Astrocyte (in vitro differentiated cells and primary cell): ENCODE results near the gene RPL26. TPM values are rescaled to one million over a fixed set of nuclear protein-coding genes. Genes with fewer than 3 reads are reported as not detected.

Experiments used
- DNase-seq: peaks from one replicate; pipeline ENCODE4 v3.0.0-alpha.2; 2010; ENCODE audit warnings: low read depth
- FAIRE-seq: peaks from 2 replicates; lab custom pipeline; 2011; peaks lifted over from hg19 to GRCh38; lab: Jason Lieb, UNC
- H2AFZ ChIP-seq: 2 replicates; pipeline ENCODE4 v1.6.0; 2012; ENCODE audit warnings: low read depth, low read length, inconsistent platforms
- H3K27ac ChIP-seq: 2 replicates; pipeline ENCODE4 v1.5.1; 2011; ENCODE audit warnings: low read depth, low read length, inconsistent platforms
- H3K27me3 ChIP-seq: 2 replicates; pipeline ENCODE4 v1.6.0; 2011; ENCODE audit warnings: low read length, inconsistent platforms; ENCODE audit not compliant: insufficient read depth
- H3K36me3 ChIP-seq: 2 replicates; pipeline ENCODE4 v1.5.1; 2011; ENCODE audit warnings: low read length, inconsistent platforms; ENCODE audit not compliant: insufficient read depth
- H3K4me1 ChIP-seq: 2 replicates; pipeline ENCODE4 v1.5.1; 2011; ENCODE audit warnings: low read length, inconsistent platforms; ENCODE audit not compliant: insufficient read depth
- H3K4me2 ChIP-seq: 2 replicates; pipeline ENCODE4 v1.6.0; 2012; ENCODE audit warnings: low read length, inconsistent platforms
- H3K4me3 ChIP-seq: 2 replicates; pipeline ENCODE4 v1.5.1; 2011; ENCODE audit warnings: low read depth, mild to moderate bottlenecking, low read length, inconsistent platforms; ENCODE audit not compliant: insufficient read depth
- H3K79me2 ChIP-seq: 2 replicates; pipeline ENCODE4 v1.6.0; 2012; ENCODE audit warnings: mild to moderate bottlenecking, low read length, inconsistent platforms; ENCODE audit not compliant: insufficient read depth
- H3K9ac ChIP-seq: 2 replicates; pipeline ENCODE4 v1.6.0; 2012; ENCODE audit warnings: mild to moderate bottlenecking, low read length, inconsistent platforms
- H3K9me3 ChIP-seq: 2 replicates; pipeline ENCODE4 v1.5.1; 2012; ENCODE audit warnings: low read depth, mild to moderate bottlenecking, low read length, inconsistent platforms; ENCODE audit not compliant: insufficient read depth
- H4K20me1 ChIP-seq: 2 replicates; pipeline ENCODE4 v1.6.0; 2012; ENCODE audit warnings: low read length, inconsistent platforms; ENCODE audit not compliant: insufficient read depth
- H3K27ac Mint-ChIP-seq: one replicate; pipeline ENCODE4 v1.8.0; 2021; ENCODE audit warnings: mild to moderate bottlenecking, mixed read lengths; ENCODE audit not compliant: unreplicated experiment
- H3K27me3 Mint-ChIP-seq: one replicate; pipeline ENCODE4 v1.8.0; 2021; ENCODE audit warnings: low read depth, mixed read lengths; ENCODE audit not compliant: unreplicated experiment
- H3K36me3 Mint-ChIP-seq: one replicate; pipeline ENCODE4 v1.8.0; 2021; ENCODE audit warnings: low read depth, mixed read lengths; ENCODE audit not compliant: unreplicated experiment
- H3K4me1 Mint-ChIP-seq: one replicate; pipeline ENCODE4 v1.8.0; 2021; ENCODE audit warnings: low read depth, mixed read lengths; ENCODE audit not compliant: unreplicated experiment
- H3K4me3 Mint-ChIP-seq: one replicate; pipeline ENCODE4 v1.8.0; 2021; ENCODE audit warnings: mild to moderate bottlenecking, moderate library complexity, mixed read lengths; ENCODE audit not compliant: unreplicated experiment
- H3K9me3 Mint-ChIP-seq: one replicate; pipeline ENCODE4 v1.8.0; 2021; ENCODE audit warnings: mild to moderate bottlenecking, mixed read lengths; ENCODE audit not compliant: unreplicated experiment
- EZH2 ChIP-seq: IDR thresholded peaks from 2 replicates; pipeline ENCODE4 v1.6.1; 2012; ENCODE audit warnings: mild to moderate bottlenecking, low read length, inconsistent platforms; ENCODE audit not compliant: insufficient read depth
- total RNA-seq: library from RNA; stranded (reverse); gene quantifications from 2 replicates; pipeline ENCODE4 v1.2.1, GENCODE V29; 2021
- TF ChIP-seq, protein P1 (sequence below): IDR thresholded peaks from 2 replicates; pipeline ENCODE4 v1.5.1; 2011; ENCODE audit warnings: low read depth, mild to moderate bottlenecking, inconsistent platforms, low read length, moderate library complexity; ENCODE audit not compliant: insufficient read depth

RPL26 gene
- total RNA-seq, 1 donor from 2014 or later = 1,342 TPM

GRCh38 chr17:8412089-8412488, 29.1 kb upstream of the RPL26 start:
- Histone ChIP-seq H3K36me3 (no peaks in the 10 kb centered on the region), H3K27ac (no peak overlapping the region), H3K4me1 (peaks cover 3% of the 10 kb centered on the region), H4K20me1 (no peaks in the 10 kb centered on the region), H3K79me2 (no peaks in the 10 kb centered on the region), H3K9me3 (no peaks in the 10 kb centered on the region), H2AFZ (no peak overlapping the region), H3K9ac (no peak overlapping the region), H3K4me2 (no peak overlapping the region), H3K4me3 (no peak overlapping the region), H3K27me3 (peaks cover 19% of the 10 kb centered on the region)
- no peak overlapping the region for H3K4me3 Mint-ChIP-seq
- H3K4me1 Mint-ChIP-seq = no peaks in the 10 kb centered on the region
- FAIRE-seq (no peak), DNase-seq (no peak)
- peaks cover 21% of the 10 kb centered on the region for H3K27me3 Mint-ChIP-seq
- TF ChIP-seq EZH2 = no peak
- TF ChIP-seq, protein P1, sequence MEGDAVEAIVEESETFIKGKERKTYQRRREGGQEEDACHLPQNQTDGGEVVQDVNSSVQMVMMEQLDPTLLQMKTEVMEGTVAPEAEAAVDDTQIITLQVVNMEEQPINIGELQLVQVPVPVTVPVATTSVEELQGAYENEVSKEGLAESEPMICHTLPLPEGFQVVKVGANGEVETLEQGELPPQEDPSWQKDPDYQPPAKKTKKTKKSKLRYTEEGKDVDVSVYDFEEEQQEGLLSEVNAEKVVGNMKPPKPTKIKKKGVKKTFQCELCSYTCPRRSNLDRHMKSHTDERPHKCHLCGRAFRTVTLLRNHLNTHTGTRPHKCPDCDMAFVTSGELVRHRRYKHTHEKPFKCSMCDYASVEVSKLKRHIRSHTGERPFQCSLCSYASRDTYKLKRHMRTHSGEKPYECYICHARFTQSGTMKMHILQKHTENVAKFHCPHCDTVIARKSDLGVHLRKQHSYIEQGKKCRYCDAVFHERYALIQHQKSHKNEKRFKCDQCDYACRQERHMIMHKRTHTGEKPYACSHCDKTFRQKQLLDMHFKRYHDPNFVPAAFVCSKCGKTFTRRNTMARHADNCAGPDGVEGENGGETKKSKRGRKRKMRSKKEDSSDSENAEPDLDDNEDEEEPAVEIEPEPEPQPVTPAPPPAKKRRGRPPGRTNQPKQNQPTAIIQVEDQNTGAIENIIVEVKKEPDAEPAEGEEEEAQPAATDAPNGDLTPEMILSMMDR = no peak
- no peaks in the 10 kb centered on the region for H3K36me3 Mint-ChIP-seq
- no peak overlapping the region for H3K27ac Mint-ChIP-seq
- no peaks in the 10 kb centered on the region for H3K9me3 Mint-ChIP-seq

GRCh38 chr17:8410883-8411238, 27.9 kb upstream of the RPL26 start:
- Histone ChIP-seq H3K9me3 (no peaks in the 10 kb centered on the region), H3K27me3 (peaks cover 8% of the 10 kb centered on the region), H3K4me2 (no peak overlapping the region), H3K4me3 (no peak overlapping the region), H3K27ac (no peak overlapping the region), H3K9ac (no peak overlapping the region), H3K4me1 (peaks cover 3% of the 10 kb centered on the region), H3K36me3 (no peaks in the 10 kb centered on the region), H4K20me1 (no peaks in the 10 kb centered on the region), H2AFZ (no peak overlapping the region), H3K79me2 (no peaks in the 10 kb centered on the region)
- H3K4me3 Mint-ChIP-seq = no peak overlapping the region
- no peaks in the 10 kb centered on the region for H3K9me3 Mint-ChIP-seq
- no peak overlapping the region for H3K27ac Mint-ChIP-seq
- peaks cover 17% of the 10 kb centered on the region for H3K27me3 Mint-ChIP-seq
- no peak for DNase-seq
- no peaks in the 10 kb centered on the region for H3K36me3 Mint-ChIP-seq
- no peak for TF ChIP-seq EZH2
- TF ChIP-seq, protein P1 = no peak
- no peak for FAIRE-seq
- H3K4me1 Mint-ChIP-seq = no peaks in the 10 kb centered on the region

- Histone ChIP-seq H3K4me1 (peaks cover 3% of the 10 kb centered on the region), H3K79me2 (no peaks in the 10 kb centered on the region), H3K4me2 (peak overlapping the region; percentile 28), H3K36me3 (no peaks in the 10 kb centered on the region), H3K9me3 (no peaks in the 10 kb centered on the region), H3K9ac (no peak overlapping the region), H4K20me1 (no peaks in the 10 kb centered on the region), H3K27ac (no peak overlapping the region), H3K27me3 (peaks cover 8% of the 10 kb centered on the region), H2AFZ (peak overlapping the region; percentile 21), H3K4me3 (no peak overlapping the region)
- DNase-seq (peak; percentile 50), FAIRE-seq (peak; percentile 65)
- Mint-ChIP-seq H3K27ac (no peak overlapping the region), H3K27me3 (peaks cover 17% of the 10 kb centered on the region), H3K36me3 (no peaks in the 10 kb centered on the region), H3K4me1 (no peaks in the 10 kb centered on the region), H3K4me3 (no peak overlapping the region), H3K9me3 (no peaks in the 10 kb centered on the region)
- TF ChIP-seq EZH2 = no peak
- TF ChIP-seq, protein P1 = peak; percentile 80
These were observed 27.2 kb upstream of the RPL26 start for GRCh38 chr17:8409966-8410882.
